Measurements from ENCODE around the gene DCAF4.
"Not testable (repeated sequence)": the region's sequence is repeated elsewhere in the genome, so short reads cannot be mapped to it uniquely, and the experiment has no call there.

DCAF4 gene

DNA sequence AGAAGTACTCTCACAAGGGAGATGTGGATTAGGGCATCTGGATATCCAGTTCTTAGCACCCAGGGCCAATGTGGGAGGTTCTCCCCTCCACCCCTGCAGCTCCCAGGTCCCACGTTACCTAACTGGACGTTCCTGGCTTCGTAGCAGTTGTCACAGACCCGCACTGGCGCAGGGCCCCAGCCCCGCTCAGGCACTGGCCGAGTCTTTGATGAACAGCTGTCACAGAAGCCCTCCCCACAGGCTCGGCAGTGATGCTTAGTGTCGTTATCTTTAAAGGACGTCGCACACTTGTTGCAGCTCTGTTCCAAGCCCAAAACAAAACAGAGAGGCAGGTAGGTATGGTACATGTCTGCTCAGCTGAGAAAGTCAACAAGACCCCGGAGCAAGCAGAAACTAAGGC, 48.4 kb downstream of the DCAF4 start:
- no peak for DNase-seq

- DNase-seq: no peak
Measured at GRCh38 chr14:72975770-72976169, 49.5 kb downstream of the DCAF4 start.

DNA sequence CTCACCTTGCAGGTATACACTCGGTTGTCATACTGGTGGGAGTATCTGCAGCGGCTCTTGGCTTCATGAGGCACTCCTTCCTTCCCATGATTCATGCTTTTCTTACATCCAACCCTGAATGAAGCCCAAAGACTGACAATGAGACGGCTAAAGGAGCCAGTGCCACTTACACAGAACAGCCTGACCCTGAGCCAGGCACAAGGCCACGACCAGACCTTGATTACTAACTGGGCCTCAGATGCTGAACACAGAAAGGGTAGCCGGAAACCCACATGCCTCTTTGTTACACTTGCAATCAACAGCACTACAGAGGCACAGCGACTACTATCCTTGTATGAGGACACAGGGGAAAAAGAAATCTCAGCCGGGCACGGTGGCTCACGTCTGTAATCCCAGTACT, 52.6 kb downstream of the DCAF4 start:
- no peak for DNase-seq

GRCh38 chr14:72980863-72981262, 54.6 kb downstream of the DCAF4 start:
- no peak for DNase-seq

GRCh38 chr14:72982146-72982708, 56.0 kb downstream of the DCAF4 start:
- no peak for DNase-seq

- no peak for DNase-seq
Measured at GRCh38 chr14:72986214-72986613, 60.0 kb downstream of the DCAF4 start.

- DNase-seq: no peak
Measured at GRCh38 chr14:72986857-72987256, 60.6 kb downstream of the DCAF4 start.

DNA sequence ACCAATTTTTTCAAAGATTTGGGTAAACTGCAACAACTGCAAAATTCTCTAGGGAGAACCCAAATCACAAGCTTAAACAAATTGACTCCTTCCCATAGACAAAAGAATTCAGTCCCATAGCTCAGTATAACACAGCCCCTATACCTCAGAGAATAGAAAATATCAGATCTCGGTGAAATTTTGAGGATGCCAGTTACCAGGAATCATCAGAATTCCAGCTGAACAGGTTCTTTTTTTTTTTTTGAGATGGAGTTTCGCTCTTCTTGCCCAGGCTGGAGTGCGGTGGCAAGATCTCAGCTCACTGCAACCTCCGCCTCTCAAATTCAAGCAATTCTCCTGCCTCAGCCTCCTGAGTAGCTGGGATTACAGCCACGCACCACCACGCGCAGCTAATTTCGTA, 63.9 kb downstream of the DCAF4 start:
- DNase-seq: no peak

DNA sequence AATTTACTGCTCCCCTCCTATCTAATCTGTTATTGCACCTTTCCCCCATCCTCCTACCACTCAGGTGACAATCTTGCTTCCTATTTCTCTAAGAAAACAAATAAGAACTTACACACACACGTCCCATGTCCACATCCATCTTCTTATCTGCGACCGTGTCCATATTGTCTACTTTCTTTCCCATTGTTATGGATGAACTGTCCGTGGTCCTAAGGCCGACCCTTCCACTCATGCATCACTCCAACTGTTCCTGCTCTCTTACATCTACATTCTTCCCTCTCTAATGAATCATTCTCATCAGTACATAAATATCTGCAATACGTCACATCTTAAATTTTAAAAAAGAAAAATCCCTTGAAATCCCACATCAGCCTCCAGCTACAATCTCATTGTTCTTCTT, 70.7 kb downstream of the DCAF4 start:
- no peak for DNase-seq

GRCh38 chr14:72998252-72998903, 72.1 kb downstream of the DCAF4 start:
- DNase-seq: no peak

GRCh38 chr14:72999316-72999715, 73.1 kb downstream of the DCAF4 start:
- DNase-seq: no peak

DNA sequence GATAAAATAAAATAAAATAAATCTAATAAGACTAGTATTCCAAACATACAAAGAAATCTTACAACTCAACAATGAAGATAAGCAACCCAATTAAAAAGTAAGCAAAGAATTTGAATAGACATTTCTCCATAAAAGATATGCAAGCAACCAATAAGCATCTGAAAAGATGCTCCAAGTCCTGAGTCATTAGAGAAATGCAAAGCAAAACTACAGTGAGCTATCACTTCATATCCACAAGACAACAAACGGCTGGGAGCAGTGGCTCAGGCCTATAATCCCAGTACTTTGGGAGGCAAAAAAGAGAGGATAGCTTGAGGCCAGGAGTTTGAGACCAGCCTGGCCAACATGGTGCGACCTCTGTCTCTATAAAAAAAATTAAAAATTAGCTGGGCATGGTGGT, 73.8 kb downstream of the DCAF4 start:
- DNase-seq: no peak

- DNase-seq: no peak
Measured at GRCh38 chr14:73003681-73004080, 77.4 kb downstream of the DCAF4 start.

DNA sequence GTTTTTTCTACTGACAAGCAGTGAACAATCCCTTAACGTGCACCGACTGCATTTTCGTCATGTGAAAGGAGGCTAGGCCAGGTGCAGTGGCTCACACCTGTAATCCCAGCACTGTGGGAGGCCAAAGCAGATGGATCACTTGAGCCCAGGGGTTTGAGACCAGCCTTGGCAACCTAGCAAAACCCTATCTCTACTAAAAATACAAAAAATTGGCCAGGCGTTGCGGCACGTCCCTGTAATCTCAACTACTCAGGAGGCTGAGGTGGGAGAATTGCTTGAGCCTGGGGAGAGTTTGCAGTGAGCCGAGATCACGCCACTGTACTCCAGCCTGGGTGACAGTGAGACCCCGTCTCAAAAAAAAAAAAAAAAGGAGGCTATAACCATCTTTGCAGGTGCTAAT, 78.4 kb downstream of the DCAF4 start:
- not testable (repeated sequence) for DNase-seq

GRCh38 chr14:73007835-73008234, 81.6 kb downstream of the DCAF4 start:
- no peak for DNase-seq

- DNase-seq: no peak
Measured at GRCh38 chr14:73008501-73008900, 82.2 kb downstream of the DCAF4 start.

All from activated T-cell treated with anti-CD3 and anti-CD28 coated beads, Interleukin-2, amount 50 U/mL, for 48 hours (primary cell).